ENCODE data around the gene IL1R2.

DNA sequence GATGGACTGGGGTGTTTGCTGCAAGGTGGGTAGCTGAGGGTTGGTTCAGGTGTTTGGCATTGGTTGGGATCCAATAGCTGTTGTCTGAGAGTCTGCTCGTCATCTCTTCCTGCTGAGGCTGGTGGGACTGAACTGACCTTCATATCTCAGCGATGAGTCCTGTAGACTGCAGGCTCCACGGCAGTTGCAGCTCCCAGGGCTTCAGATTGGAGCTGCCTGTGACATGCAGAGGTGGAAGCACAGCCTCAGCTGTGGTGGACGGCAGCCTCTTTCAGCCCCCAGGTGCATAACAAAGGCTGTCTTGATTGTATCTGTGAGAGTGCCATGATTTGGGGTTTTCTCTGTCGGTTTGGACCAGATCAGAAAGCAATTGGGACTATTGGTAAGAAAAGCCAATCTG, 3.9 kb upstream of the IL1R2 start:
- TF ChIP-seq EZH2 (IDR thresholded peaks at IDR 0.05), result no peak
- TF ChIP-seq POLR2AphosphoS5 (IDR thresholded peaks at IDR 0.05; ENCODE audit: borderline replicate concordance, low read depth, low read length), result no peak
- TF ChIP-seq FOXP2 (optimal IDR thresholded peaks at IDR 0.05; ENCODE audit: control extremely low read depth, extremely low read length, insufficient read depth), result no peak
